AG20443 (cell line): ENCODE results near the gene KLF2.
"Not testable (repeated sequence)": the region's sequence is repeated elsewhere in the genome, so short reads cannot be mapped to it uniquely, and the experiment has no call there.

Experiments
- DNase-seq: peaks from one replicate; pipeline ENCODE4 v3.0.0; 2012; ENCODE audit warnings: low spot score, mixed read lengths

The KLF2 gene

GRCh38 chr19:16338470-16339360, 14.1 kb downstream of the KLF2 start:
- peak; percentile 91 for DNase-seq

DNA sequence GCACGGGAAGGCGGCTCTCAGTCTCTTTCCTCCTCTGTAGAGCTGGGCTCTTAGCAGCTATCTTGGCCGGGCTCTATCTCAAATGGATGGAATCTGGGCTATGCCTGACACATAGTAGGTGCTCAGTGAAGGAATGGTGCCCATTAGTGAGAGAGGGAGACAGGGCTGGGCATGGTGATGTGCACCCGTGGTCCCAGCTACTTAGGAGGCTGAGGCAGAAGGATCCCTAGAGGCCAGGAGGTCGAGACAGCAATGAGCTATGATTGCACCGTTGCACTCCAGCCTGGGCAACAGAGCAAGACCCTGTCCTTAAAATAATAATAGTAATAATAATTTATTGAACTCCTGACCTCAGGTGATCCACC, 14.7 kb downstream of the KLF2 start:
- no peak for DNase-seq

DNA sequence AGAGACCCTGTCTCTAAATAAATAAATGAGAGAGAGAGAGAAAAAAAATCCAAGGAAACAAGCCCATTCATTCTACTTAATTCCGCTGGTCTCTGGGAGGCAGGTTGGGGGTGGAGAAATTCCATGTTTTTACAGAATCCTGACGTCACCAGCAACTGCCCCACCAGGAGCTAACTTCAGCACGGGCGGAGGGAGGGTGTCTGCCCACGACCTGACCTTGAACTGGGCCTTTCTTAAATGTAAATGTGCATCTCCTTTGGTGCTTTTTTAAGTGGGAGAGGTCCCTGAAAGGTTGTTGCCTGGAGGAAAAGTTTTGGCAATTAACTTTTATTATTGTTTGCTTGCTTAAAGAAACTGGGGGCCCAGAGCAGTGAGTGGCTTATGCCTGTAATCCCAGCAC, 15.5 kb downstream of the KLF2 start:
- no peak for DNase-seq

GRCh38 chr19:16340654-16341053, 16.0 kb downstream of the KLF2 start:
- DNase-seq = no peak

- DNase-seq = peak; percentile 64
Observed at GRCh38 chr19:16342002-16342715, 17.5 kb downstream of the KLF2 start.

- DNase-seq = no peak
Observed at GRCh38 chr19:16343156-16343555, 18.5 kb downstream of the KLF2 start.

- DNase-seq = no peak
Observed at GRCh38 chr19:16345457-16345856, 20.8 kb downstream of the KLF2 start.

GRCh38 chr19:16347099-16347498, 22.5 kb downstream of the KLF2 start:
- DNase-seq = not testable (repeated sequence)

GRCh38 chr19:16347706-16348105, 23.1 kb downstream of the KLF2 start:
- DNase-seq = no peak

GRCh38 chr19:16349551-16350152, 25.0 kb downstream of the KLF2 start:
- no peak for DNase-seq

DNA sequence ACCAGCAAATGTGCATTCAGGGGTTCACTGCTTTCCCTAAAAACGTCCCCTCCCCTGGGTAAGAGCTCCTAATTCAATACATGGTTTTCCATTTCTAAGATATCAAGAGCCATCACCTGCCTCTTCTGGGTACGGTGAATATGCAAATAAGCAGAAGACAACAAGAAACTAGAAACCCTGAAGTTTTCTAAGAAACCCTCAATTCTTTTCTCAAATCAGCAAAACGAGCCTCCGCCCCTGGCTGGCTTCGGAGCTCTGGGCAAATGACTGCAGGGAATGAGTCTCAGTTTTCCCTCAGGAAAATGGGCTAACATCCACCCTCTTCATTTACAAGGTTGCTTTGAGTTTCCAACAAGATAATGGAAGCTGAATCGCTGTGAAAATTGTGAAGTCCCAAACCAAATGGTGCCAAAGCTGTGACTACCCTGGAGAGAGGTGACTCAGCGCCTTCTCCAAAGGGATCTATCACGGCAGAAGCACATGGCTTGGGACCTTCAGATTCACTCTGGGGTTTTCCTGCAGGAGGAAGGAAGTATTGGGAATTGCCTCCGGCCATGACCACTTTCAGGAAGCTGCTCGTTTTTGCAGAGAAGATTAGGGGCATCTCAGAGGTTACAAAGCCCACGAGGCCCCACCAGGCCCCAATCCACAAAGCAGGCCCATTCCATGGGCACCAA, 26.6 kb downstream of the KLF2 start:
- peak; percentile 67 for DNase-seq

GRCh38 chr19:16355293-16356043, 30.8 kb downstream of the KLF2 start:
- no peak for DNase-seq

DNA sequence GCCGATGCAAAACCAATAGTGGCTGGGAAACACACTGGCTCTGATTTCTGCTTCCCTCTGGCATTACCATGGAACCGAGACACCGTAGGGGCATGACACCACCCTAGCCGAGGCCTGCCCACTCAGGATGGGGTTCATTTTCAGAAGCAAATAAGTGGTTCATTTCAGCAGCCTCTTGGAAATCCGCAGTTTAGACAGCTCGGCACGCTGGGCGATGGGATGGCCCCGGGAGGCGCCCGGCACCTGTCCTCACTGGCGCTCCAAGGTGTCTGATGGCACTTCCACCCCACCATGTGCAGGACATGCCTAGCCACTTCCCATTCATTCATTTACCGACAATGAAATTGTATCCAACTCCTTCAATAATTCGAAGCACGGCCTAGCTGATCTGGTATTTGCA, 33.8 kb downstream of the KLF2 start:
- DNase-seq = no peak

DNA sequence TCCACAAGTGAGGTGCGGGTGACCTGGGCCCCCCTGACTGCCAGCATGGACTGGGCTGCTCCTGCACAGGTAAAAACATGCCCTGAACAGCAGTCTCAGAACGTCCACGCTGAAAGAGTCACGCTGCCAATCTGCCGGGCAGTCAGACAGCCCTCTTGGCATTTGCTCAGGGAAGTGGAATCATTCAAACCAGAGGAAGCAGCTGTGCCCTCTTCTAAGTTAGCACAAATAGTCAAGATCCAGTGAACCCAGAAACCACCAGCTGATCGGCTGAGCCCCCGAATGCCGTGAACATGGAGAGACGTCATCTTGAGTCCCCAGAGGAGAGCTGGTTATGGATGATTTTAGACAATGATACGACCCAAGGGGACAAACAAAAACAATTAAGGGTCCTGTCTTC, 34.4 kb downstream of the KLF2 start:
- DNase-seq = no peak

DNA sequence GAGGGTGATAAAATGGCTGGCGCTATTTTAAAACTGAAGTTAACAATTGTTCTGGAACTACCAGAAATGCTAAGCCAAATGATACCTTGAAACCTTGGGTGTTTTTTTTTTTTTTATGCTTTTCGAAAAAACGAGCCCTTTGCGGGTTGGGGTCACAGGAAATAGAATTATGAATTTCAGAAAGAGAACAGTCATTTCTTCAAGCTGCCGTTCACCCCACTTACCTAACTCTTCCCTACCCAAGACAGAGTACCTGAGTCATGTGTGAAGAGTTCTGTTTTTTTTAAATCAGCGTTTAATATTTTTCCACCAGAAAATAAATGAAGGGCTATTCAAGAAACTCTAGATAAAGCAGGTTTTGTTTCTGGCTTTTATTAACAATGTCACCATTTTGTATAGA, 35.3 kb downstream of the KLF2 start:
- DNase-seq = no peak

DNA sequence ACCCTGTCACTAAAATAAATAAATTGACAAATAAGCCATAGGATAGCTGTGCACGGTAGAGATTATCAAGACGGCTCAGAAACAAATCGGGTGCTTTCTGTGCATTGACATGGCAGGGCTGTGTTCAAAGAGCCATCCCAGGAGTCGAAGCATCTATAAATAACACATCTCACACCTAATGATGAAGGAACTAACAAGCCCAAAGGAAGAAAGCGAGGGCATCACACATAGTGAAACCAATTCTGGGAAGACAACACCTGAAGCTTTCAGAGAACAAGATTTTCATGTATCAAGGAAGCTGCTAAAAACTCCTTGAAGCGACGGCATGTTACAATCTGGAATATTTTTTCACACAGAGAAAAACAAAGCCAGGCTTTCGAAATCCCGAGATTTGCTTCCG, 36.1 kb downstream of the KLF2 start:
- DNase-seq = no peak

DNA sequence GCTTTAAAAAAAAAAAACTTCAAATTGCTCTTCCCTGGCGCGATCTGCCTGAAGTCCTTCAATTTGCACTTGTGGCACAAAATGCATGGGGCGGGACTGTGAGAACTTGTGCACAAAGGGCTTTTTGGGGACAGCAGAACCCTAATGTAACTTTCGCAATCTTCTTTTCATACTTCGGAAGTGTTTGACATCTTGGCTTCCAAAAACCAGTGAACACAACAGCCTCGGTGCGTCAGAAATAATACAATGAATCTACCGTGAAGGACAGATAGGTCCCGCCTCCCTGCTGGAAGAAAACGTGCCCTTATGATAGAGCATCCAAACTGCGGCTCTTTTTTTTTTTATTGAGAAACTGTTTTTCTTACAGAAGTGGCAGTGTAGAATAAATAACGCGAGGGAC, 36.6 kb downstream of the KLF2 start:
- no peak for DNase-seq

GRCh38 chr19:16361926-16362325, 37.3 kb downstream of the KLF2 start:
- no peak for DNase-seq

GRCh38 chr19:16363133-16363851, 38.7 kb downstream of the KLF2 start:
- DNase-seq = no peak

GRCh38 chr19:16363852-16364230, 39.2 kb downstream of the KLF2 start:
- DNase-seq = no peak

DNA sequence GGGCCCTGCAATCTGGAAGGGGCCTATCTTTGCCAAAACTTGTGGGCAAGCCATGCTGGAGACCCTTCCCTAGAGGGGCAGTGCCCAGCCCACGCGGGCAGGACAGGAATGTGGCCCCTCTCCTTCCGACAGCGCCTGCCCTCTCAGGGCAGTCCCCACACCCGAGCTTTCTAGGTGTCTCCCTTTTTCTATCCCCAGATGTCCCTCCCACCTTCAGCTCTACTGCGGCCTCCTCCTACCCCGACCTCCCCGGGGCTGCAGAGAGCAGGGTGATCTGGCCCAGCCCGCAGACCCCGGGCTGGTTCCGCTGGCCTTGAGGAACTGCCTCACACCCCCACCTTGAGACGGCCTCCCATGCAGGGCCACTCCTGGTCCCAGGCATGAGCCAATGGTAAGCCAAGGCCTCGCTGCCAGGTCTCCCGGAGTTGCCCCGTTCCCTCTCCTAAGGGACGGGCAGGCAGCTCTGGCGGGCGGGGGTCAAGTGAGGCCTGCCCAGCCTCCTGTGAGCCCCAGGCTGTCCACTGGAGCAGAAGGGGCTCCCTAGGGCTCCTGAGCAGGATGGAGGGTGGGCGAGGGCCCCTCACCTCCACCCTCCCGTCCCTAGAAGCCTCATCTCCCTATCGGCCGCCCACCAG, 39.7 kb downstream of the KLF2 start:
- DNase-seq = no peak
